ENCODE data around the gene CBLN1. TPM values are rescaled to one million over a fixed set of nuclear protein-coding genes. Genes with fewer than 3 reads are reported as not detected.
"Not testable (repeated sequence)": the region's sequence is repeated elsewhere in the genome, so short reads cannot be mapped to it uniquely, and the experiment has no call there.

CBLN1 gene
- total RNA-seq, 1 donor from 2014 or later: not detected

DNA sequence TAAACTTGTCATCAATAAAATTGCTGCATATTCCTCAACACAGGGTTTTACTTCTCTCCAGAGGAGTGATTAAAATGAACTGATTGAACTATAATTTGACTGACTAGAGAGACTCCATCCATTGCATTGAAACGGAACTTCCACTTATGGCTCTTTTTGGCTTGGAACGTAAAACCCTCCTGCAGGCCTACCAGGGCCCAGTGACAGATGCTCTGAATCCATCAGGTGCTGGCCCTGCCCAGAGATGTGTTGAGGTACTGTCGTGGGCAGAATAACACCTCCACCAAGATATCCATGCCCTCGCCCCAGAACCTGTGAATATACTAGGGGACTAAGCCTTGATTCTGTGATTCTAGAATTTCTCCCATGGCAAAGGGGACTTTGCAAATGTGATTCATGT is 45.4 kb downstream of the CBLN1 start:
- intact Hi-C loops (cut with micrococcal nuclease): no loop called here
- H3K27ac Mint-ChIP-seq: no peak overlapping the region
- no peaks in the 10 kb centered on the region for H3K36me3 Mint-ChIP-seq (ENCODE audit: low read depth)
- H3K27me3 Mint-ChIP-seq (ENCODE audit: low read depth): no peaks in the 10 kb centered on the region
- no peaks in the 10 kb centered on the region for H3K4me1 Mint-ChIP-seq (ENCODE audit: low read depth)
- no peak for DNase-seq (ENCODE audit: low spot score)
- H3K9me3 Mint-ChIP-seq: no peaks in the 10 kb centered on the region
- no peak overlapping the region for H3K4me3 Mint-ChIP-seq (ENCODE audit: low read depth)

DNA sequence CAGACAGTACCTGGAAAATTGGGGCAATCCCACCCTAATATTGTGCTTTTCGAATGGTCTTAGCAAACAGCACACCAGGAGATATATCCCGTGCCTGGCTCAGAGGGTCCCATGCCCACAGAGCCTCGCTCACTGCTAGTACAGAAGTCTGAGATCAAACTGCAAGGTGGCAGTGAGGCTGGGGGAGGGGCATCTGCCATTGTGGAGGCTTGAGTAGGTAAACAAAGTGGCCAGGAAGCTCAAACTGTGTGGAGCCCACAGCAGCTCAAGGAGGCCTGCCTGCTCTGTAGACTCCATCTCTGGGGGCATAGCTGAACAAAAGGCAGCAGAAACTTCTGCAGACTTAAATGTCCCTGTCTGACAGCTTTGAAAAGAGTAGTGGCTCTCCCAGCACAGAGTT is 53.3 kb downstream of the CBLN1 start:
- H3K36me3 Mint-ChIP-seq (ENCODE audit: low read depth); intact Hi-C loops (cut with micrococcal nuclease); H3K4me3 Mint-ChIP-seq (ENCODE audit: low read depth); H3K27me3 Mint-ChIP-seq (ENCODE audit: low read depth); H3K27ac Mint-ChIP-seq; H3K4me1 Mint-ChIP-seq (ENCODE audit: low read depth); H3K9me3 Mint-ChIP-seq; DNase-seq (ENCODE audit: low spot score): not testable (repeated sequence)

Other genes starting within 250 kb of the CBLN1 start
- gene C16orf78, start 92.0 kb upstream of the CBLN1 start, total RNA-seq: not detected in 2 replicates

All from activated T-helper 2 cell treated with anti-CD3 and anti-CD28 coated beads, Interferon-gamma antibody, Interleukin-2, Interleukin-4, amounts not matched to agents 10 μg/mL and 5 μg/mL and 100 μg/mL, durations not matched to agents 14 hours and 24 hours and 36 hours (primary cell).